Measurements from ENCODE around the gene ANXA3.

DNA sequence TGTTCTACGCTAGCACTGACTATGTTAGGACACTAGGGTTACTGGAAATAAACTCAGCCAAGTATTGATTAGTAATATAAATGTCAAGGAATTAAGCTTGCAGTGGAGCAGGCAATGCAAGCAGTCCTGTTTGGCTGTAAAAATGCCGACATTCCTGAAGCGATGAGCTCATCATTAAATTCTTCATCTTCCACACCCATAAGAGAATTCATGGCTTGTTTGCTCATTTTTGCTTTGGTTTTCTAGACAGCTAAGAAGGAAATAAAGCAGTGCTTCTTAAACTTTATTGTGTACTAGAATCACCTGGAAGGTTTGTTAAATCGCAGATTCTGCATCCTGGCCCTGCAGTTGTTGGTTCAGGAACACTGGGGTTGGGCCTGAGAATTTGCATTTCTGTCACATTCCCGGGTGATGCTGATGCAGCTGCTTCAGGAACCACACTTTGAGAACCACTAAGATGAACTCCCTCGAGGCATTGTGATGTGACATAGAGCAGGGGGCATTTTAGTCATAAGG, 17.8 kb downstream of the ANXA3 start:
- TF ChIP-seq, protein P1, sequence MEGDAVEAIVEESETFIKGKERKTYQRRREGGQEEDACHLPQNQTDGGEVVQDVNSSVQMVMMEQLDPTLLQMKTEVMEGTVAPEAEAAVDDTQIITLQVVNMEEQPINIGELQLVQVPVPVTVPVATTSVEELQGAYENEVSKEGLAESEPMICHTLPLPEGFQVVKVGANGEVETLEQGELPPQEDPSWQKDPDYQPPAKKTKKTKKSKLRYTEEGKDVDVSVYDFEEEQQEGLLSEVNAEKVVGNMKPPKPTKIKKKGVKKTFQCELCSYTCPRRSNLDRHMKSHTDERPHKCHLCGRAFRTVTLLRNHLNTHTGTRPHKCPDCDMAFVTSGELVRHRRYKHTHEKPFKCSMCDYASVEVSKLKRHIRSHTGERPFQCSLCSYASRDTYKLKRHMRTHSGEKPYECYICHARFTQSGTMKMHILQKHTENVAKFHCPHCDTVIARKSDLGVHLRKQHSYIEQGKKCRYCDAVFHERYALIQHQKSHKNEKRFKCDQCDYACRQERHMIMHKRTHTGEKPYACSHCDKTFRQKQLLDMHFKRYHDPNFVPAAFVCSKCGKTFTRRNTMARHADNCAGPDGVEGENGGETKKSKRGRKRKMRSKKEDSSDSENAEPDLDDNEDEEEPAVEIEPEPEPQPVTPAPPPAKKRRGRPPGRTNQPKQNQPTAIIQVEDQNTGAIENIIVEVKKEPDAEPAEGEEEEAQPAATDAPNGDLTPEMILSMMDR (IDR thresholded peaks at IDR 0.05) = no peak
- no peak for TF ChIP-seq KAT7 (CRISPR knock-in tag; IDR thresholded peaks at IDR 0.05; ENCODE audit: borderline replicate concordance)
- TF ChIP-seq, protein P2, sequence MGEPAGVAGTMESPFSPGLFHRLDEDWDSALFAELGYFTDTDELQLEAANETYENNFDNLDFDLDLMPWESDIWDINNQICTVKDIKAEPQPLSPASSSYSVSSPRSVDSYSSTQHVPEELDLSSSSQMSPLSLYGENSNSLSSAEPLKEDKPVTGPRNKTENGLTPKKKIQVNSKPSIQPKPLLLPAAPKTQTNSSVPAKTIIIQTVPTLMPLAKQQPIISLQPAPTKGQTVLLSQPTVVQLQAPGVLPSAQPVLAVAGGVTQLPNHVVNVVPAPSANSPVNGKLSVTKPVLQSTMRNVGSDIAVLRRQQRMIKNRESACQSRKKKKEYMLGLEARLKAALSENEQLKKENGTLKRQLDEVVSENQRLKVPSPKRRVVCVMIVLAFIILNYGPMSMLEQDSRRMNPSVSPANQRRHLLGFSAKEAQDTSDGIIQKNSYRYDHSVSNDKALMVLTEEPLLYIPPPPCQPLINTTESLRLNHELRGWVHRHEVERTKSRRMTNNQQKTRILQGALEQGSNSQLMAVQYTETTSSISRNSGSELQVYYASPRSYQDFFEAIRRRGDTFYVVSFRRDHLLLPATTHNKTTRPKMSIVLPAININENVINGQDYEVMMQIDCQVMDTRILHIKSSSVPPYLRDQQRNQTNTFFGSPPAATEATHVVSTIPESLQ (CRISPR knock-in tag; IDR thresholded peaks at IDR 0.05) = no peak
- TF ChIP-seq, protein P3, sequence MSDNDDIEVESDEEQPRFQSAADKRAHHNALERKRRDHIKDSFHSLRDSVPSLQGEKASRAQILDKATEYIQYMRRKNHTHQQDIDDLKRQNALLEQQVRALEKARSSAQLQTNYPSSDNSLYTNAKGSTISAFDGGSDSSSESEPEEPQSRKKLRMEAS (CRISPR knock-in tag; IDR thresholded peaks at IDR 0.05) = no peak
- TF ChIP-seq ELF4 (CRISPR knock-in tag; IDR thresholded peaks at IDR 0.05; ENCODE audit: low read depth) = no peak
- TF ChIP-seq, protein P4, sequence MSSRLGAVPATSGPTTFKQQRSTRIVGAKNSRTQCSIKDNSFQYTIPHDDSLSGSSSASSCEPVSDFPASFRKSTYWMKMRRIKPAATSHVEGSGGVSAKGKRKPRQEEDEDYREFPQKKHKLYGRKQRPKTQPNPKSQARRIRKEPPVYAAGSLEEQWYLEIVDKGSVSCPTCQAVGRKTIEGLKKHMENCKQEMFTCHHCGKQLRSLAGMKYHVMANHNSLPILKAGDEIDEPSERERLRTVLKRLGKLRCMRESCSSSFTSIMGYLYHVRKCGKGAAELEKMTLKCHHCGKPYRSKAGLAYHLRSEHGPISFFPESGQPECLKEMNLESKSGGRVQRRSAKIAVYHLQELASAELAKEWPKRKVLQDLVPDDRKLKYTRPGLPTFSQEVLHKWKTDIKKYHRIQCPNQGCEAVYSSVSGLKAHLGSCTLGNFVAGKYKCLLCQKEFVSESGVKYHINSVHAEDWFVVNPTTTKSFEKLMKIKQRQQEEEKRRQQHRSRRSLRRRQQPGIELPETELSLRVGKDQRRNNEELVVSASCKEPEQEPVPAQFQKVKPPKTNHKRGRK (CRISPR knock-in tag; IDR thresholded peaks at IDR 0.05; ENCODE audit: borderline replicate concordance) = no peak
- TF ChIP-seq ZNF317 (CRISPR knock-in tag; IDR thresholded peaks at IDR 0.05; ENCODE audit: borderline replicate concordance, low read depth) = no peak
- TF ChIP-seq, protein P5, sequence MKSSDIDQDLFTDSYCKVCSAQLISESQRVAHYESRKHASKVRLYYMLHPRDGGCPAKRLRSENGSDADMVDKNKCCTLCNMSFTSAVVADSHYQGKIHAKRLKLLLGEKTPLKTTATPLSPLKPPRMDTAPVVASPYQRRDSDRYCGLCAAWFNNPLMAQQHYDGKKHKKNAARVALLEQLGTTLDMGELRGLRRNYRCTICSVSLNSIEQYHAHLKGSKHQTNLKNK (CRISPR knock-in tag; IDR thresholded peaks at IDR 0.05) = no peak
- TF ChIP-seq, protein P6, sequence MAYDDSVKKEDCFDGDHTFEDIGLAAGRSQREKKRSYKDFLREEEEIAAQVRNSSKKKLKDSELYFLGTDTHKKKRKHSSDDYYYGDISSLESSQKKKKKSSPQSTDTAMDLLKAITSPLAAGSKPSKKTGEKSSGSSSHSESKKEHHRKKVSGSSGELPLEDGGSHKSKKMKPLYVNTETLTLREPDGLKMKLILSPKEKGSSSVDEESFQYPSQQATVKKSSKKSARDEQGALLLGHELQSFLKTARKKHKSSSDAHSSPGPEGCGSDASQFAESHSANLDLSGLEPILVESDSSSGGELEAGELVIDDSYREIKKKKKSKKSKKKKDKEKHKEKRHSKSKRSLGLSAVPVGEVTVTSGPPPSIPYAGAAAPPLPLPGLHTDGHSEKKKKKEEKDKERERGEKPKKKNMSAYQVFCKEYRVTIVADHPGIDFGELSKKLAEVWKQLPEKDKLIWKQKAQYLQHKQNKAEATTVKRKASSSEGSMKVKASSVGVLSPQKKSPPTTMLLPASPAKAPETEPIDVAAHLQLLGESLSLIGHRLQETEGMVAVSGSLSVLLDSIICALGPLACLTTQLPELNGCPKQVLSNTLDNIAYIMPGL (CRISPR knock-in tag; IDR thresholded peaks at IDR 0.05) = no peak
- no peak for TF ChIP-seq SP1 (CRISPR knock-in tag; conservative IDR thresholded peaks at IDR 0.05)
- TF ChIP-seq, protein P7, sequence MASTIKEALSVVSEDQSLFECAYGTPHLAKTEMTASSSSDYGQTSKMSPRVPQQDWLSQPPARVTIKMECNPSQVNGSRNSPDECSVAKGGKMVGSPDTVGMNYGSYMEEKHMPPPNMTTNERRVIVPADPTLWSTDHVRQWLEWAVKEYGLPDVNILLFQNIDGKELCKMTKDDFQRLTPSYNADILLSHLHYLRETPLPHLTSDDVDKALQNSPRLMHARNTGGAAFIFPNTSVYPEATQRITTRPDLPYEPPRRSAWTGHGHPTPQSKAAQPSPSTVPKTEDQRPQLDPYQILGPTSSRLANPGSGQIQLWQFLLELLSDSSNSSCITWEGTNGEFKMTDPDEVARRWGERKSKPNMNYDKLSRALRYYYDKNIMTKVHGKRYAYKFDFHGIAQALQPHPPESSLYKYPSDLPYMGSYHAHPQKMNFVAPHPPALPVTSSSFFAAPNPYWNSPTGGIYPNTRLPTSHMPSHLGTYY (CRISPR knock-in tag; IDR thresholded peaks at IDR 0.05) = no peak
